ENCODE measurements around the gene GRM5.

Gene GRM5

DNA sequence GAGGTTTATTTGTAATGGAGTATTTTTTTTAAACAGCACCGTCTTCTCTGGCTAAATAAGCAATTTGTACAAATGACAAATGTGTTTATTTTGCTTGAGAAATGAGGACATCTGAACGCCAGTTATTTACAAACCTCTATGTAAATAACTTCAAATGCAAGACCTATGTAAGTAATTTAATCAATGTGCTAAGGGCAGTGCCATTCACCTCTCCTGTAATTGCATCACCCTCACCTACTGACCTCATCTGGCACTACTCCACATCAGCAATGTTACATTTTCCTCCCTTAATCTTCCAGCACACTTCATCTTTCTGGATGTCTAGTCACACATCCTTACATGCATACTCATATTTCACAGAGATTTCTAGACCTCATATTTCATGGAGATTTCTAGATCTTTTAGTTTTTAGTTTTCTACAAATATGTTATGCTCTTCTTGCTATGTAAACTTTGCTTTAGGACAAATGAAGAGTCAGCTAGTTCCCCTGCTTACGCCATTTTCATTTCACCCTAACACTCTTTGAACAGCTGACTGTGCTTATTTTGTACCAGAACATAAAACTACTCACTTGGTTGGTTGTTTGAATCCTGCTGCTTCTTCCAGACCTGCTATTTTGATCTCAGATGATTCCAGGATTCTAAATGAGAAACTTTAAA lies 238.6 kb downstream of the GRM5 start:
- no peak for DNase-seq

DNA sequence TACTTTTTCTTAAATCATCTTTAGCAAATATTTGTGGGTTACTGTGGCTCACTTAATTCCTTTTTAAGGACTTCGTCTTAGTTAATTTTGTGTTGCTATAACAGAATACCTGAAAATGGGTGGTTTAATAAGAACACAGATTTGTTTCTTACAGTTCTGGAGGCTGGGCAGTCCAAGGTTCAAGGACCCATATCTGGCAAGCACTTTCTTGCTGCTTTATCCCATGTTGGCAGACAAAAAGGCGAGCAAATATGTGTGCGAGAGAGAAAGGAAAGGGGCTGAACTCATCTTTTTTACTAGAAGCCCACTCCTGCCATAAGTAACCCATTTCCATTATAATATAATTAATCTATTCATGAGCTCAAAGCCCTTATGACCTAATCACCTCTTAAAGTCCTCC lies 246.2 kb downstream of the GRM5 start:
- no peak for DNase-seq

DNA sequence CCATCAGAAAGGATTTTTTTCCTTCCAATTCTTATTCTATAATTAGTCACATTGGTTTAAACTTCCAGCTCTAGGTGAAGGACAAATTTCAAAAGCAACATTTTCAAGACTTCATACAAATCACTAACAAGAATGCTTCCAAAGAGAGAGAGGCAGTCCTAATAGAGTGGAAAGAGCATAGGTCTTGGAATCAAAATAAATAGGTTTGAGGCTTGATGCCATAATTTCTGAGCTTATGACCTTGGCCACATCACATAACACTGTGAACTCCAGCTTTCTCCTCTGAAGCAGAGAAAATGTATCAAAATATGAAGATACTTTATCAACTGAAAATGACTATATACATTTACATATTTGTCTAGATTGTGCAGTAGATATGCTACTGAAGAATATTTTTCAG lies 246.8 kb downstream of the GRM5 start:
- DNase-seq, result no peak

DNA sequence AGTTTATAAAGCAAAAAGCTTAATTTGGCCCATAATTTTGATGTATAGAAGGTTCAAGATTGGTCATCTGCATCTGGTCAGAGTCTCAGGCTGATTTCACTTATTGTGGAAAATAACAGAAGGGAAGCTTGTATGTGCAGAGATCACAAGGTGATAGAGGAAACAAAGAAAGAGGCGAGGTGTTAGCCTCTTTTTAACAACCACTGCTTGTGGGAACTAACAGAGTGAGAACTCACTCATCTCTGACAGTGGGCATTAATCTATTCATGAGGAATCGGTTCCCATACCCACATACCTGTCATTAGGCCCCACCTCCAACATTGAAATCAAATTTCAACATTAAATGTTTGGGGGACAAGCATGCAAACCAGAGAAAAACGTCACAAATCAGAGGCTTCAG lies 250.3 kb downstream of the GRM5 start:
- DNase-seq, result no peak

DNA sequence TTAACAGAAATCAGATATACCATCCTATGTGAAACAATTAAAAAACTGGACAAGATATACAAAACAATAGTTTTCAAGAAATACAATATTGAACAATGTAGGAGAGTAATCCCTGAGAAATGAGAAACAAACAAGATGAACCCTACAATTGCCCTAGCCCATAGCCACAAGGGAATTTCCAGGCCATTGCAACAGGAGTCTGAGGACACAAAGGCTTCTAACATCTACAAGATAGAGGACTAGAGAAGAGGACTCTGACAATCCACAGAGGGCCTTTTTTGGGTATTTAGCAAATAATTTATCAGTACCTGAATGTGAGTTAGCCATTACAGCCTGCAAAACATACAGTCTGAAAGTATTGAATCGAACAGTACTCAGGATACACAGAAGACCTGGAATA lies 251.7 kb downstream of the GRM5 start:
- DNase-seq, result no peak

DNA sequence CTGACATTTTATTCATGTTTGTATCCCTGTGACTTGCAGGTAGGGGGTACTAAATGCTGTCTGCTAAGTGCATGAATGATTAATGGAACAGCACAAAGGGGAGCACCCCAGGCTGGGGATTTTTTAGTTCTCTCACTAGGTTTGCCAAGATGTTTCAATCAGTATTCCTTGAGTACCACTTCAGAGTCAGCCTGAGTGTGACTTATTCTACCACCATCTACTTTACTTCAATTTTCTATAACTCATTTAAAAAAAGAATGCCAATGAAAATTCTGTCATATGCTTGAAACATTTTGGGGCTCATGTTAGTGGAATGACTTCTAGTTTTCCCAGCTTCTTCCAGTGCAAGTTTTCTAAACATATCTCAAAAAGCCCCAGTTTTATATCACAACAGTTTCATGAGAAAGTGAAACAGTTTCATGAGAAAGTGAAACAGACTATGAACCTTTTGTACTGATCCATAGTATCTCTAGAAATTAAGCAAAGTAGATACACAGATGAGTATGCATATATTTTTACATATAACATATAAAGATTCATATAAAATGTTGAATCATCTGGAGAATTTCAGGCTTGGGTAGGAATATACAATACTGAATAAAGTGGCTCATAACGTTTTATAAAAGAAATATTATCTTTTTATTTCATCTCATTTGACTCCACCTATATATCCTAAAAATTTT lies 252.4 kb downstream of the GRM5 start:
- no peak for DNase-seq

DNA sequence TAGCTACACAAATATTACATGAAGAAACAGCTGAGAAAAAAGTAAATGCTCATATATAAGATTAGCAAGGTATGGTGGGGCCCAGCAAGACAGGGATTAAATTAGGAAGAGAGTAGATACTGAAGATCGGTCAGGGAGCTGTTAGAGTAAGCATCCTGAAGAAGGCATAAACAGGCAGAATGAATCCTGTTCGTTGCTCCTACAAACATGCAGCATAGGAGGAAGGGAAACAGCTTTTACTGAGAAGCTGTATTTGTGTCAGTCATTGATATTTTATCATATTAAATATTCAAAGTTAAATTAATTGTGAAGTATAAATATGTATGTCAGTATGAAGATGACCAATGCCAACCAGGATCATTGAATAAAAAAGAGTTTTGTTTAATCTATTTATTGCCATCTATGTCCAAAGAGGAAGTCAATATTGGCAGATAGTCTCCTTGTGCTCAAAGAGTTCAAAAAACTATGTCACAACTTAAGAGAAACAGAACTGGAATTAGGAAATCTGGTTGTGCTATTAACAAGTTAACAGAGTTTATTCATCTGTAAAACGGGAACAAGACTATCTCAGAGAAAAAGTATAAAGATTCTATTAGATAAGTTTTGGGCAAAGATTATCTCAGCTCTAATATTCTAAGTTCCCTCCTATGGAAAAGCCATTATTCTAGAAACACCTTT lies 255.2 kb downstream of the GRM5 start:
- no peak for DNase-seq

DNA sequence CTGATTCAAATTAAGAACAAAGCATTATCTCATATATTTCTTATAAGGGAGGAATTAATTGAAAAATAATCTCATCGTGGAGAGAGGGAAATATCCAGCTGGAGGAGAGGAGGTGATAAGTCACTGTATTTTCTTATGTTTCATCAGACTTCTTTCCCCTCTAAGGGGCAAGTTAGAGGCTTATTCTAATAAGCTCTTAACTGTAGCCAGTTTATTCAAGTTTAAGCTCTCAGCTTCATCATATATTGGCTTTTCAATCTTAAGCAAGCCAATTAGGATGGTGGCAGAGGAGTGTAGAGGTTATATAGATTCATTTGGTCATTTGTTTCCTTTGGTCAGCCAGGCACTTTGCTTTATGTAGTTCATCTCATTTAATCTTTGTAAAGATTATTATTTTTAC lies 256.7 kb downstream of the GRM5 start:
- no peak for DNase-seq

DNA sequence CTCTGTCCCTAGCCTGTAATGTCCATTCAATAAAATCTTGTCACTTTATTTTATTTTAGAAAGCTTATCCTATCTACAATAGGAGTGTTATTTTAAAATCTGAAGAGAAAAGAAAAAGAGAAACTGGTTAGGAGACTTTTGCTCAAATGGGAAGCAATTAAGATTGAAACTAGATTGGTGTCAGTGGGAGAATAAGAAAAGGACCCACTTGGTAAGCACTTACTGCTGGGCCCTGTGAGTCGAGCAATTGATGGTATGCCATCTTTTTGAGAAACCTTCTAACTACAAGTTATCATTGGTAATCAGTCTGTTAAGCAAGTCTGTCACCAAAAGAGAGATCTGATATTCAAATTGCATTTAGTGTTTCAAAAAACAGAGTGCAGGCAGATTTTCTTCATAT lies 258.4 kb downstream of the GRM5 start:
- no peak for DNase-seq

DNA sequence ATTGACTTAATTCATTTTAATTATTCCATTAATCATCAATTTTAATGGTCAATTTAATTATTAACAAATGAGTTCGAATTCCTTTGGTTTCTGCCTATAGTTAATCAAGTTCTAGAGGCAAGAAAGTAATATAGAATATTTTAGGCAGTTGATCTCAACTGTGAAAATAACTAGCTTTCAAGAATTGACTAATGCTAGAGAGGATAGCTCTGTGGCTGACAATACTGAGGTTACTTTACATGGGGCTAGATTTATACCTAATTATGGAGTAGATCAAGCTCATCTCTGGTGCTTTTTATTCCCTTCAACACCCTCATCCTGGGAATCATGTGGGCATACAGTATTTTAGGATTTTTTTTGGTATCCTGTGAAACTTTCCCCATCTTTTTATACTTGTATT lies 259.4 kb downstream of the GRM5 start:
- no peak for DNase-seq

DNA sequence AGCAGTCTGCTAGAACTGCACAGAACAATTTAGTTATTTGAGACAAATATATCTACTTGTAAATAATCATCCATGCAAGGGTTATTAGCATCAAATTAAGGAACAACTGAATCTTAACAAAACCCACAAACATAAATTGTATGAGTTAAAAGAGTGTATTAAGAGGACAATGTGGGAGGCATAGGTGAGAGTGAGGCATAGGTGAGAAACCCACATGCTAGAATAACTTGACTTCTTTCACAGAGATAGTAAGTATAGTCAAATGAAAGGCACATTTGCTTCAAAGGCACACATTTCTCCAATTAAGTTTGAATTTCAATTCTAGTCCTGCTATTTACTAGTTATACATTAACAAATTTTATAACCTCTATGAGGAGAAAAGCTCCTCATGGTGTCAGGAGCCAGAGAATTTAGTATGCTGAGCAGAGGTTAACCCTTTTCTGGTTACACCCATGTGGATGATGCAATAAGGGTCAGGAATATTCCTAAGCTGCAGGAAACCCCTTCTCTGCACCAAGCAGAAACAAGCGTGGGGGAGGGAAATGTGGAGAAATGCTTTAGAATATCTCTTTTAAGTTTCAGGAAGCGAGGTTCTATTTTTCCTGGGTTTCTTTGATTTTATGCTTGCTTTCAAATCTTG lies 264.2 kb downstream of the GRM5 start:
- DNase-seq, result no peak

DNA sequence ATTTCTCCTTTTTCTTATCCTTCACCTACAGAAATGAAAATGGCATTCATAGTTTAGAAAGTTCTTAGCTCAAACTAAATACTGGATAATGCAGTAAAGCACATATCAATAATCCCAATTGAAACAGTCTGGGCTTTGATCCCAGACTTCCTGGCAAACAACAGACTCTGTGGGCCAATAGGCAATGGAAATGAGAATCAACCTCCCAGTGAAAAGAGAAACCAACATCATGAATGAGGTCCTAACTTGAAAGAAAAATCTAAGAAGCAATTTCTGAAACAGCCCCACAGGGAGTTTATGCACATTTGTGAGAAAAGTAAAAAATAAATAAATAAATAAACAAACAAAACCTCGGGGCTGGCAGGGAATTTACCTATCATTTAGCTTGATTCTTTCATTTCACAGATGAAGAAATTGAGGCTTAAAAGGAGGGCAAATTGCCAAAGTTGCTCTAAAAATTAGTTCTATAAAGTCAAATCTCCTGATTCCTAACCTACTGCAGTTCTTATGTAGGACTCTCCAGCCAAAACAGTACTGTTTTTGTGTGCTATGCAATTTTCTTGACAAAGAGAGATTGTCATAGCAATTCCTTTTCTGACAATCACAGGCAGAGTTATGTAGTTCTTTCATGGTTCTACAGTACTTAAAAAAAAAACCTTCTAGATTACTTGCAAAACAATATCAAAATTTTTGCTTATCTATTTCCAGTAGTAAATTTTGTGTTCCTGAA lies 265.8 kb downstream of the GRM5 start:
- DNase-seq, result no peak

DNA sequence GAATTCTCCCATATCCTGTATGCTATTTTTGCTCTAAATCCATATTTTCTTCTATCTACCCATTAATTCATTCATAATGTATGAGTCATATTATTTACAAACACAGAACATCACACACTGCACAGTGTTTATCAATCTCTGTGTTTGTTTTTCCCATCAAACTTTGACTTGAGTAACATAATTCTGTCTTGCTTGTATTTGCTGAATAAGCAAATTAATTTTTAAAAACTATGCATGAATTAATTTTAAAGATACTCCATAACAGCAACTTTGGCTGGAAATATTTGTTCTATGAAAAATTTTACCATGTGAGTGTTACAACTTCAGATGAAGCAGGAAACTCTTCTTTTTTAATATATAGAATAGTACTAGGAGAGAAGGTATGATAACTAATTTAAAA lies 275.6 kb downstream of the GRM5 start:
- DNase-seq, result no peak

DNA sequence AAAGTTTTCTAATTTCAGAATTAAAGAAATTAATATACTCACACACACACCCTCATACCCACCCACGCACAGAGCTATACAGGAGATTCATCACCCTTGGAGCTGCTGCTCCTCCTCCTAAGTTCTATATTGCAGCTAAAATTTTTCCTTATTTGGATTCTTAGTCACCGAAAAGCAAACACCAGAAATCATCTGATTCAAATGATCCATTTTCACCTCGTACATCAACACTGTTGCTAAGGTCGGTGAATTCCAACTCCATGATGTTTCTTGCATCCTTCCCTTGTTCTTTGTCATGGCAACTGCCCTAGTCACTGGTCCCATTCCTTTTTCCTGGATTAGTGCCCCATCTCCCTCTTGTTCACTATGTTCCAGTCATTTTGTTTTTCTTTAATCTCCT lies 286.2 kb downstream of the GRM5 start:
- DNase-seq, result no peak

DNA sequence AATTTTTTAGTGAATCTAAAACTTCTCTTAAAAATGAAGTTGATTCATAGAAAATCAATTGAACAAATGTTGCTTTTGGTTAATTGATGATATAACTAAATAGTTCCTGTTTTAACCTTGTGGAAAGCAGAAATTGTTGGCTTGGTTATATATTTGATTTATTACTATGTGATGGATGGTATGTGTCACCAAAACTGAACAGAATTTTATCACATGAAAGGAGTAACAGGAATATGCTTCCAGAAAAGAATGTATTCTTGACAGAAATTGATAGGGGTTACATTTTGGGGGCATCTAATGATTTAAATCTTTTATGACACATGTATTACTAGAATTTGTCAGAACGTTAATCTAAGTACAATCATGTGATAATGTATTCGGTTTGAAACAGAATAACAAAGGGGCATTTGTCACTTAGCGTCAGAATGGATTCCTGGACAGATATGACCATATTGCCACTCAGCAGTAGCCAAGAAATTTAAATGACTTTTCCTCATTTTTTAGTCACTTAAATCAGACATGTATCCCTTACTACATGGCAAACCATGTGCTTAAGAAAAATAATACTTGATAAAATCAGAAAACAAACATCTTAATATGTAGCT lies 295.2 kb downstream of the GRM5 start:
- no peak for DNase-seq

DNA sequence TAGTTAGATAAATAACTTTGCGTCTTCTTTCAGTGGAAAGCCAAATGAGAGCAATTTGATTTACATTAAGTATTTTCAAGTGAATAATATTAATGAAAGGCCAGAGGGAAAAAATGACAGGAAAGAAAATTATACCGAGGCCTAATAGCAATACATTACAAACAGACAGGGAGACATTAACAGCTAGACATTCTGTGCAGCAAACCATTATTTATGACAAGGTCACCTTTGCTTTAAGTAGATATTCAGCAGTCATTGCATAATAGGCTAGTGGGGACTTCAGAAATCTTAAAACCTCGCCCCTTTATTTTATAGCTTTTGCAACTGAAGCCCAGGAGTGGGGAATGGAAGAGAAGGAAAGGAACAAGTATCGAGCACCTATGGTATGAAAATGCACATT lies 321.6 kb downstream of the GRM5 start:
- DNase-seq, result no peak

DNA sequence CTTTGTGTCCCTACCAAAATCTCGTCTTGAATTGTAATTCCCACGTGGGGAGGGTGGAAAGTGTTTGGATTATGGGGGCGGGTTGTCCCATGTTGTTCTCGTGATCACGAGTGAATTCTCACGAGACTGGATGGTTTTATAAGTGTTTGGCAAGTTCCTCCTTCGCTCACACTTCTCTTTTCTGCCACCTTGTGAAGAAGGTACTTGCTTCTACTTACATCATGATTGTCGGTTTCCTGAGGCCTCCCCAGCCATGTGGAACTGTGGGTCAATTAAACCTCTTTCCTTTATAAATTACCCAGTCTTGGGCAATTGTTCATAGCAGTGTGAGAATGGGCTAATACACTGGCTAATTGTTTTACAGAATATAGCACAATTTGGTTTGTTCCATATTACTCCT lies 326.3 kb downstream of the GRM5 start:
- DNase-seq, result no peak

DNA sequence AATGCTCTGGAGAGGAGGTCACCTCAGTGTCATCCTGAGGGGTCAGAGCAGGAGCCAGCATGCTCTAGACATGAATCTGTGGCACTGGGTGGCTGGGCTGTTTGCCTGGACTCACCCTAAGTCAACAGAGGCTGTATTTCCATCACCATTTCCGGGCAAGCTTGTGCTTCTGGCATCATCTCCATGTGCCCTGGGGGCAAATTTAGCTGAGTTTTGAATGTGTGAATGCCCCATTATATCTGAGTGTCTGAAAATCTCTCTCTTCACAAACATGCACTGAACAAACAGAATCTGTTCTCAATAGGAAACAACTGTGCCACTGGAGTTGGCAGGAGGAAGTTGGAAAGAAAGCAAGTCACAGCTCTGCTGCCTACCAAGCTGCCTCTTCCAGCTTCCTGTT lies 356.2 kb downstream of the GRM5 start:
- no peak for DNase-seq

DNA sequence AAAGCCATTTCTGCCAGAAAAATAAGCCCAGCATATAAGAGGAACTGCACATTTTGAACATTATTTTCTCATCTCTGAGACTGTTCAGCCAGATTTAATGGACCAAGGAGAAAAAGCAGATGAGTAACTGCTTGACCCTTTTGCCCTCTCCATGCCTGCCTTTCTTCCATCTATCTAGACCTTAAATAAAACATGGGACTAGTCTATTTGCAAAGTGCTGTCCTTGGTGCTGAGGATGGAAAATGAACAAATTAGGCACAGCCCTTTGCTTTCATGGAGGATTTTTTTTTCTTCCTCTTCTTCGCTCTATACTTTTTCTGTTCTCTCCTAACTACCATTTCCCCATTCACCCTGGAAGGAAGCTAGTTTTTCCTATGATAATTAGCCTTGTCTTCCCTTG lies 361.3 kb downstream of the GRM5 start:
- no peak for DNase-seq

DNA sequence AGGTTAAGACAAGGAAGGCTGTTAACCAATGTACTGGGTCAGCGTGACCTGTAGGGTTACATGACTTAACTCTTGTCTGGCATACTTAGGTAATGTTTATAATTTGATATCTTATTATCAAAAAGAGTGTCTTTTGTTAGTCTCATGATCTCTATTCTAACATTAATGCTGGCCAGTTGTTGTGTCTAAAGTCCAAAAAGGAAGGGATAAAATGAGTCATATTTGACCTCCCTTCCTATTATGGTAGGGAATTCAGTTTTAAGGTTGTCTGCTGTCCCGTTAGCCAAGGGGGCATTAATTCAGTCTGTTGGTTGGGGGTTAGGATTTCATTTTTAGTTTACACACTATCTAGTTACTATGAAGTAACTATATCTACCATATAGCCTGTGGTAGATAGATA lies 364.0 kb downstream of the GRM5 start:
- DNase-seq, result no peak

DNA sequence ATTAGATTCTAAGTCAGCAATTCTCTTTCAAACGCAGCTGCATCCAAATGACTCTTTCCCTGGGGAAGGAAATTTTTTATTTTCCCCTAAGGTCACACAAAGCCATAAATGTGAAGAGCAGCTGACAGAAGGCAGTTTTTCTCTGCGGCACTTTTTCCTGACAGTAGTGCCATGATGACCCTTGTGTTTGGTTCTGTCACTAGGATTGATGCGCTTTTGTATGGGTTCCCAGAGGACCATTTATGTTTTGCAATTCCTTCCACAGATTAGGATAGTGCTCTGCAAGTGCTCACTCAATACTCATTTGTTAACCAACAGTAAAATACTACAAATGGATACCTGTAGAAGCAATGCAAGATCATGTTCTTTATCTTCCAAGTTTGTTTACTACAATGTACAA lies 368.6 kb downstream of the GRM5 start:
- no peak for DNase-seq

DNA sequence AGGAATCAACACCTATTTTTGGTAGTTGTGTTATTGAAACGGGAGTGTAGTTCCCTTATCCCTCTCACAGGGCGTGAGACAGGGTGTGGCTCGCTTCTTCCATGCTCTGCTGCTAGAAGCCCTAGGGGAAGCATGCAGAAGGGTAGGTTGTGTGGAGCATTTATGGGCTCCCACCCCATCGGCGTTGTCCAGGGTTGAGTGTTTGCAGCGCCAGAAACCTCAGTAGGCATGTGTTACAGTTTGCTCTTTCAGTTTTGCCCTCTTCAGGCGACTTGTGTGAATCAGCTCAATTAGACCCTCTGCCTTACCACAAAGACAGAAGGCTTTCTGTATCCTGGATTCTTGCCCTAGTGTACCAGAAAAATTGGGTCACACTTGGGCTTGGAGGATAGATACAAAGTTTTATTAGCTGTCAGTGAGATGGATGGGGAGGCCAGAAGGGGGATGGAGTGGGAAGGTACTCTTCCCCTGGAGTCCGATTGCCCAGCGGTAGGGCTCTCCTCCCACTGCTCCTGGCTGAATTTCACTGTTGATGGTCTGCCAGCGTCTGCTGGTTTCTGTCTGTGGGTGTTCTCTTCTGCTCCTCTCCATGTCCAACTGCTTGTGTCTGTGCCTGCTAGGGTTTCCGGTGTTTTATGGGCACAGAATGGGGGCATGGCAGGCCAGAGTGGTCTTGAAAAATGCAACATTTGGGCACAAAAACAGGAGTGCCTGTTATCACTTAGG lies 369.9 kb downstream of the GRM5 start:
- DNase-seq, result no peak
